ENCODE measurements around the gene AMOTL2. TPM values are rescaled to one million over a fixed set of nuclear protein-coding genes. Genes with fewer than 3 reads are reported as not detected.

Gene AMOTL2
- total and polyA plus RNA-seq, 2 experiments from 2014 or later: 17.9 to 102 TPM

DNA sequence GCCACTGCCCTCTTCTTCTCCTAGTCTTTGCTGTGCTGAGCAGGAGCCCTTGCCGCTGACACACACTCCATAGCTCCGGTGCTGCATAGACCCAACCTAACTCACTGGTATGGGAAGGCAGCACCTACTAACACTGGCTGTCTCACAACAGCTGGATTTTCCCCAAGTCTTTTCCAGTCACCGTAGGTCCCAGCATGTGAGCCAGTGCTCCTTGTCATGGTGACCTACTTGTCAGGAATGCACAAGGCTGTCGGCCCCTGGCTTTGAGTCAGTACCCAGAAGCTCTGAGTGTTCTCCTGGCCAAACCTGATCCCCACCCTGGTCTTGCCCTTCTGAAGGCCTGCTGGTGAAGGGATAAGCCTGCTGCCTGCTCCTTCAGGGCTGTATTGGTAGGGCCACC, 25.7 kb downstream of the AMOTL2 start:
- Histone ChIP-seq H3K4me2 (no peak overlapping the region), H3K27ac (ENCODE audit: low read depth) (no peak overlapping the region), H3K9me2 (ENCODE audit: insufficient read depth) (0 out of 2 replicates have a peak, but pooled peaks cover 5% of the 10 kb centered on the region), H3K4me1 (ENCODE audit: insufficient read depth) (peaks cover 7% of the 10 kb centered on the region), H2AFZ (no peak overlapping the region), H3K4me3 (no peak overlapping the region), H4K20me1 (replicated peaks; ENCODE audit: insufficient read depth) (no peaks in the 10 kb centered on the region), H3K79me2 (replicated peaks; ENCODE audit: insufficient read depth) (no peaks in the 10 kb centered on the region), H3F3A (replicated peaks; ENCODE audit: low read depth) (no peaks in the 10 kb centered on the region), H3K36me3 (ENCODE audit: insufficient read depth) (no peaks in the 10 kb centered on the region), H3K27me3 (ENCODE audit: insufficient read depth) (no peaks in the 10 kb centered on the region)
- TF ChIP-seq CREB1 (CRISPR knock-in tag; IDR thresholded peaks at IDR 0.05; ENCODE audit: low read depth) (no peak), JUNB (IDR thresholded peaks at IDR 0.05; ENCODE audit: unreplicated experiment) (no peak), ZNF114 (CRISPR knock-in tag; IDR thresholded peaks at IDR 0.05) (no peak), ZNF331 (CRISPR knock-in tag; IDR thresholded peaks at IDR 0.05; ENCODE audit: low read depth) (no peak), EZH2phosphoT487 (IDR thresholded peaks at IDR 0.05; ENCODE audit: unreplicated experiment) (no peak), STAT1 (IDR thresholded peaks at IDR 0.05; ENCODE audit: unreplicated experiment) (no peak), EZH2 (IDR thresholded peaks at IDR 0.05; ENCODE audit: low read depth, unreplicated experiment) (no peak), POLR2AphosphoS5 (IDR thresholded peaks at IDR 0.05; ENCODE audit: low read depth) (no peak), NANOG (IDR thresholded peaks at IDR 0.05; ENCODE audit: borderline replicate concordance) (no peak)
- TF ChIP-seq, protein P1, sequence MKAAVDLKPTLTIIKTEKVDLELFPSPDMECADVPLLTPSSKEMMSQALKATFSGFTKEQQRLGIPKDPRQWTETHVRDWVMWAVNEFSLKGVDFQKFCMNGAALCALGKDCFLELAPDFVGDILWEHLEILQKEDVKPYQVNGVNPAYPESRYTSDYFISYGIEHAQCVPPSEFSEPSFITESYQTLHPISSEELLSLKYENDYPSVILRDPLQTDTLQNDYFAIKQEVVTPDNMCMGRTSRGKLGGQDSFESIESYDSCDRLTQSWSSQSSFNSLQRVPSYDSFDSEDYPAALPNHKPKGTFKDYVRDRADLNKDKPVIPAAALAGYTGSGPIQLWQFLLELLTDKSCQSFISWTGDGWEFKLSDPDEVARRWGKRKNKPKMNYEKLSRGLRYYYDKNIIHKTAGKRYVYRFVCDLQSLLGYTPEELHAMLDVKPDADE (IDR thresholded peaks at IDR 0.05): no peak
- TF ChIP-seq, protein P2, sequence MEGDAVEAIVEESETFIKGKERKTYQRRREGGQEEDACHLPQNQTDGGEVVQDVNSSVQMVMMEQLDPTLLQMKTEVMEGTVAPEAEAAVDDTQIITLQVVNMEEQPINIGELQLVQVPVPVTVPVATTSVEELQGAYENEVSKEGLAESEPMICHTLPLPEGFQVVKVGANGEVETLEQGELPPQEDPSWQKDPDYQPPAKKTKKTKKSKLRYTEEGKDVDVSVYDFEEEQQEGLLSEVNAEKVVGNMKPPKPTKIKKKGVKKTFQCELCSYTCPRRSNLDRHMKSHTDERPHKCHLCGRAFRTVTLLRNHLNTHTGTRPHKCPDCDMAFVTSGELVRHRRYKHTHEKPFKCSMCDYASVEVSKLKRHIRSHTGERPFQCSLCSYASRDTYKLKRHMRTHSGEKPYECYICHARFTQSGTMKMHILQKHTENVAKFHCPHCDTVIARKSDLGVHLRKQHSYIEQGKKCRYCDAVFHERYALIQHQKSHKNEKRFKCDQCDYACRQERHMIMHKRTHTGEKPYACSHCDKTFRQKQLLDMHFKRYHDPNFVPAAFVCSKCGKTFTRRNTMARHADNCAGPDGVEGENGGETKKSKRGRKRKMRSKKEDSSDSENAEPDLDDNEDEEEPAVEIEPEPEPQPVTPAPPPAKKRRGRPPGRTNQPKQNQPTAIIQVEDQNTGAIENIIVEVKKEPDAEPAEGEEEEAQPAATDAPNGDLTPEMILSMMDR (conservative IDR thresholded peaks at IDR 0.05; ENCODE audit: low read depth in 2 of 2): no peak
- TF ChIP-seq, protein P3, sequence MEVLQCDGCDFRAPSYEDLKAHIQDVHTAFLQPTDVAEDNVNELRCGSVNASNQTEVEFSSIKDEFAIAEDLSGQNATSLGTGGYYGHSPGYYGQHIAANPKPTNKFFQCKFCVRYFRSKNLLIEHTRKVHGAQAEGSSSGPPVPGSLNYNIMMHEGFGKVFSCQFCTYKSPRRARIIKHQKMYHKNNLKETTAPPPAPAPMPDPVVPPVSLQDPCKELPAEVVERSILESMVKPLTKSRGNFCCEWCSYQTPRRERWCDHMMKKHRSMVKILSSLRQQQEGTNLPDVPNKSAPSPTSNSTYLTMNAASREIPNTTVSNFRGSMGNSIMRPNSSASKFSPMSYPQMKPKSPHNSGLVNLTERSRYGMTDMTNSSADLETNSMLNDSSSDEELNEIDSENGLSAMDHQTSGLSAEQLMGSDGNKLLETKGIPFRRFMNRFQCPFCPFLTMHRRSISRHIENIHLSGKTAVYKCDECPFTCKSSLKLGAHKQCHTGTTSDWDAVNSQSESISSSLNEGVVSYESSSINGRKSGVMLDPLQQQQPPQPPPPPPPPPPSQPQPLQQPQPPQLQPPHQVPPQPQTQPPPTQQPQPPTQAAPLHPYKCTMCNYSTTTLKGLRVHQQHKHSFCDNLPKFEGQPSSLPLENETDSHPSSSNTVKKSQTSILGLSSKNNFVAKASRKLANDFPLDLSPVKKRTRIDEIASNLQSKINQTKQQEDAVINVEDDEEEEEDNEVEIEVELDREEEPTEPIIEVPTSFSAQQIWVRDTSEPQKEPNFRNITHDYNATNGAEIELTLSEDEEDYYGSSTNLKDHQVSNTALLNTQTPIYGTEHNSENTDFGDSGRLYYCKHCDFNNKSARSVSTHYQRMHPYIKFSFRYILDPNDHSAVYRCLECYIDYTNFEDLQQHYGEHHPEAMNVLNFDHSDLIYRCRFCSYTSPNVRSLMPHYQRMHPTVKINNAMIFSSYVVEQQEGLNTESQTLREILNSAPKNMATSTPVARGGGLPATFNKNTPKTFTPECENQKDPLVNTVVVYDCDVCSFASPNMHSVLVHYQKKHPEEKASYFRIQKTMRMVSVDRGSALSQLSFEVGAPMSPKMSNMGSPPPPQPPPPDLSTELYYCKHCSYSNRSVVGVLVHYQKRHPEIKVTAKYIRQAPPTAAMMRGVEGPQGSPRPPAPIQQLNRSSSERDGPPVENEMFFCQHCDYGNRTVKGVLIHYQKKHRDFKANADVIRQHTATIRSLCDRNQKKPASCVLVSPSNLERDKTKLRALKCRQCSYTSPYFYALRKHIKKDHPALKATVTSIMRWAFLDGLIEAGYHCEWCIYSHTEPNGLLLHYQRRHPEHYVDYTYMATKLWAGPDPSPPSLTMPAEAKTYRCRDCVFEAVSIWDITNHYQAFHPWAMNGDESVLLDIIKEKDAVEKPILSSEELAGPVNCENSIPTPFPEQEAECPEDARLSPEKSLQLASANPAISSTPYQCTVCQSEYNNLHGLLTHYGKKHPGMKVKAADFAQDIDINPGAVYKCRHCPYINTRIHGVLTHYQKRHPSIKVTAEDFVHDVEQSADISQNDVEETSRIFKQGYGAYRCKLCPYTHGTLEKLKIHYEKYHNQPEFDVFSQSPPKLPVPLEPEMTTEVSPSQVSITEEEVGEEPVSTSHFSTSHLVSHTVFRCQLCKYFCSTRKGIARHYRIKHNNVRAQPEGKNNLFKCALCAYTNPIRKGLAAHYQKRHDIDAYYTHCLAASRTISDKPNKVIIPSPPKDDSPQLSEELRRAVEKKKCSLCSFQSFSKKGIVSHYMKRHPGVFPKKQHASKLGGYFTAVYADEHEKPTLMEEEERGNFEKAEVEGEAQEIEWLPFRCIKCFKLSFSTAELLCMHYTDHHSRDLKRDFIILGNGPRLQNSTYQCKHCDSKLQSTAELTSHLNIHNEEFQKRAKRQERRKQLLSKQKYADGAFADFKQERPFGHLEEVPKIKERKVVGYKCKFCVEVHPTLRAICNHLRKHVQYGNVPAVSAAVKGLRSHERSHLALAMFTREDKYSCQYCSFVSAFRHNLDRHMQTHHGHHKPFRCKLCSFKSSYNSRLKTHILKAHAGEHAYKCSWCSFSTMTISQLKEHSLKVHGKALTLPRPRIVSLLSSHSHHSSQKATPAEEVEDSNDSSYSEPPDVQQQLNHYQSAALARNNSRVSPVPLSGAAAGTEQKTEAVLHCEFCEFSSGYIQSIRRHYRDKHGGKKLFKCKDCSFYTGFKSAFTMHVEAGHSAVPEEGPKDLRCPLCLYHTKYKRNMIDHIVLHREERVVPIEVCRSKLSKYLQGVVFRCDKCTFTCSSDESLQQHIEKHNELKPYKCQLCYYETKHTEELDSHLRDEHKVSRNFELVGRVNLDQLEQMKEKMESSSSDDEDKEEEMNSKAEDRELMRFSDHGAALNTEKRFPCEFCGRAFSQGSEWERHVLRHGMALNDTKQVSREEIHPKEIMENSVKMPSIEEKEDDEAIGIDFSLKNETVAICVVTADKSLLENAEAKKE (CRISPR knock-in tag; IDR thresholded peaks at IDR 0.05): no peak
- ATAC-seq (no peak), DNase-seq (ENCODE audit: low spot score) (no peak)
- Mint-ChIP-seq H3K4me3 (no peak overlapping the region), H3K9me3 (0 out of 3 replicates have a peak, but pooled peaks cover 5% of the 10 kb centered on the region), H3K27ac (no peak overlapping the region; the same call in 1 of the 2 replicates), H3K27me3 (ENCODE audit: insufficient read depth, low read depth, poor library complexity) (peaks cover 8% of the 10 kb centered on the region), H3K36me3 (ENCODE audit: low read depth) (peaks cover 9% of the 10 kb centered on the region; the same call in 1 of the 3 replicates), H3K4me1 (peaks cover 13% of the 10 kb centered on the region)
